NCI-H2081 (cell line): ENCODE data around the gene SLX9.
"Not testable (repeated sequence)": the region's sequence is repeated elsewhere in the genome, so short reads cannot be mapped to it uniquely, and the experiment has no call there.

Experiments used
- DNase-seq, 2 experiments: peaks; one replicate each; lab custom pipeline; 2025; lab: John Stamatoyannopoulos, UW

The SLX9 gene

DNA sequence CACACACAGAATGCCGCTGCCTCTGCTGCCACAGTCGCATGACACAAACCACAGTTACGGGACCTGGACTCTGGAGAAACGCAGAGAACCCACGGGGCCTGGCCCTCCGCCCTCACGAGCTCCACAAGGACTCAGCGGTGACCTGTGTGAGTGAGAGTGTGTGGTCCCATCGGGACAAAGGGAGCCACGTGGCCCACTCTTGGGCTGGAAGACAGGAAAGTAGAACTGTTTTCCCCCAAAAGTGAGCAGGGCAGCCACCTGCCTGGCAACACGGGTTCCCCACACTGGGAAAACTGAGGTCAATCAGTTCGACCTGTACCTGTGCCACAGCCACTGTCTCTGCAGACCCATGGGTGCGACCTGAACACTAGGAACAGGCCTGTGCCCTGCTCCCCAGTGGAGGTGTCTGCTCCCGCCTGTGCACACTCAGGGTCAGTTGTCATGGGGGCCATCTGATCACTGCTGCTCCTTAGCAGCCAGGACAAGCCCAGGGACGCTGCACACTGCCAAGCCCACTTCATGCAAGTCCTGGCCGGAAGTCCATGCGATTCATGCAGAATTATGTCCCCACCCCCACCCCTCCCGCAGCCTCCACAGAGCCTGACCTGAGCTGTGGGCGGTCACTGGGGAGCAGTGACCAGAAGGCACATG is 80.2 kb downstream of the SLX9 start:
- DNase-seq: no peak

DNA sequence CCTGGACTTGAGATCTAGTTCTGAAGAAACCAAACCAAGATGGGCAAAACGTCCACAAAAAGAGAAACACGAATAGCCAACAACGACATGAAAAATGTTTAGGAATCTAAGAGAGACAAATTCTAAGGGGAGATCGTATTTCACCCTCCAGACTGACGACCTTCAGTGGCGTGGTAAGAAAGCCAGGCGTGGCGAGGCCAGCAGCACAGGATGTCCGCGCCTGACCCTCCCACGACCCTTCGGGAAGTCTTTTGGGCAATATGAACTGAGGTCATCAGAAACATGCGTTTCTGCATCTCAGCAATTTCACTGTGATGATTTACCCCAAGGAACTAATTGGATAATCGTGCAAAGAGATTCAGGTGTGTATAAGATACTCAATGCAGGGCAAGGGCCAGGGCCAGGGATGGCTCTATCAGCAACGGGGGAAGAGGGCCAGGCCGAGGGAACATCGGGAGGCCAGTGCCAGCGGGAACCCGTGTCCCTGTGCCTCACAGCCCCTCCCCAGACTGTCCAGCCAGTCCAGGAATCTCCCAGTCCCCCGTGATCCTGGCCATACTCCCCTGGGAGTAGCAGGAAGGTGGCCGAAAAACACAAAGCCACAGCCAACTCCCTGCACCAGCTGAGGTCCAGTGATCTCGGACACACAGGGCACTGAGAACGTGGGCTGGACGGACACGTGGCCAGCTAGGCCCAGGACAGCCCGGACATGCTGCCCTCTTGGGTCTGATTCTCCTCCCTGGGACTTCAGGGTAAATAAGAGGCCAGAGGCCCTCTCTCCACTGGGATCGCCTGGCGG is 81.0 kb downstream of the SLX9 start:
- DNase-seq: no peak

- no peak for DNase-seq
These were observed 81.9 kb downstream of the SLX9 start for GRCh38 chr21:45021428-45022347.

- no peak for DNase-seq
These were observed 82.5 kb downstream of the SLX9 start for GRCh38 chr21:45022348-45022675.

- DNase-seq: no peak
These were observed 82.9 kb downstream of the SLX9 start for GRCh38 chr21:45022736-45023135.

DNA sequence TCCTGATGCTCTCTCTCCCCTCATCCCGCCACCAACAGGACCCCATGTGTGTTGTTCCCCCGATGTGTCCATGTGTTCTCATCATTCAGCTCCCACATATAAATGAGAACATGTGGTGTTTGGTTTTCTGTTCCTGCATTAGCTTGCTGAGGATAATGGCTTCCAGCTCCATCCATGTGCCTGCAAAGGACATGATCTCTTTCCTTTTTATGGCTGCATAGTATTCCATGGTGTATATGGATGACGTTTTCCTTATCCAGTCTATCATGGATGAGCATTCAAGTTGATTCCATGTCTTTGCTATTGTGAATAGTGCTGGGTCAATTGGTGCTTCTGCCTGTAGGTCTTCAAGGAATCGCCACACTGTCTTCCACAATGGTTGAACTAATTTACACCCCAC is 84.7 kb downstream of the SLX9 start:
- DNase-seq: not testable (repeated sequence)

GRCh38 chr21:45026066-45026745 is 86.4 kb downstream of the SLX9 start:
- no peak for DNase-seq
